GM12801 (cell line): ENCODE results near the gene ZNF793.

Experiments
- CTCF ChIP-seq: IDR thresholded peaks from one replicate; pipeline ENCODE4 v1.5.1; 2011; ENCODE audit warnings: control low read depth; ENCODE audit not compliant: insufficient read length; ENCODE audit errors: extremely low read depth

Gene ZNF793

DNA sequence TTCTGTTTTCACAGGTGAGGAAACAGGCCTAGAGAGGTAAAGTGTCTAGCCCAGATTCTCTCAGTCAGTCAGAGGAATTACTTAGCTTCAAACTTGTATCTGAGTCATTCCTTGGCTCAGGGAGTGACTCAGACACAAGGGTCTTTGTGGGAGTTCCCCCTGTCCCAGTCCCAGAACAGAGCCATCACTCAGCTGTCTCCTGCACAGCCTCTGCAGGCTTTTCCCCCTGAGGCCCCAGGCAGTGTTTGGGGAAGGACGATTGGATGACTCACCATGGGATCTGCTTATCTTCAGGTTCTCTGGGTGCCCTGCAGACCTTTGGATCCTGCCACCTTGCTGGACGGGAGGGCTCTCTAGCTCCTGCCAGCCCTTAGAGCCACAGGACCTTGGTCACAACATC lies 13.2 kb downstream of the ZNF793 start:
- no peak for TF ChIP-seq CTCF

GRCh38 chr19:37537391-37537947 lies 30.7 kb downstream of the ZNF793 start:
- no peak for TF ChIP-seq CTCF

DNA sequence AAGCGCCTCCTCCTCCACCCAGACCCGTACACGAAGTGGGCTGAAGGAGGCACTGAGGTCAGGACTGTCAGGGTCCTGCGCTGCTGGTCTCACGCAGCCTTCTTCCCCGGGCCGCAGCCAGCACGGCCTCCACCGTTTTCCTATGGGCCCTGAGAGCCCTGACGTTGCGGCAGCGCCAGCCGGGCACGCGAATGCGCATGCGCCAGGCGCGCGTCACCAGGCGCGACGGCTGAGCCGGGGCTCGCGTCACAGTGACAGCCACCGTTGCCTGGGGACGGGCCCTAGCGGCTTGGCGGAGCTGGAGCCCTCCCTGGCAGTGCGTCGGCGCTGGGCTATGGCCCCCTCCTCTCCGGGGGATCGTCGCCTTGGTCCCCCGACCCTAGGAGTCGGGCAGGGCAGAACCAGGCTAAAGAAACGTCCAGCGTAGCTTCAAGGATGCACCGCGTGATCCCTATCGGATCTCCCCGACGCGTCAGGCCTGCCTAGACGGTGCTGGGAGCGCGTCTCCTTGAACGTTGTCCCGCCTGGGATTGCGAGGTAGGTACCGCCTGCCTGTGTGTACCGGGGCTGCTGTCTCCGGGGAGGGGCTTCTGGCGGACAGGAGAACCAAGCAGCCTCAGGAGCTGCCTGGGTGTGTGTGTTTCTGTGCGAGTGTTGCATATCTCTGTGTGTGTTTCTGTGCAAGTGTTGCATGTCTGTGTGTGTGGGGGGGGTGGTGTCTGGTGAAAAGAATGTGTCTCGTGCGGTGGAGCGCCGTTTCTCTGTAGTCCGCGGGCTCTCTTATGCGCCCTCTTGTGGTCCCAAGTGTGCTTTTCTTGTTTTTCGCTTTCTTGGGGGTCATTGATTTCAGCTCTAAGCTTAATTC lies 44.6 kb downstream of the ZNF793 start:
- TF ChIP-seq CTCF, result no peak

DNA sequence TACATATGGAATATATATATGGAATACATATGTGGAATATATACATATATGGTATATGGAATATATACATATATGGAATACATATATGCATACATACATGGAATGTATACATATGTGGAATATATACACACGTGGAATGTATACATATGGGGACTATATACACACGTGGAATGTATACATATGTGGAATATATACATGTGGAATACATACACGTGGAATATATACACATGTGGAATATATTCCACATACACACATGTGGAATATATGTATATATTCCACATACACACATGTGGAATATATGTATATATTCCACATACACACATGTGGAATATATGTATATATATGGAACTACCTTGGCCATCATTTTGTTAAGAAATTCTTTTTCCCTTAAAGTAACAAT lies 56.8 kb downstream of the ZNF793 start:
- no peak for TF ChIP-seq CTCF

- TF ChIP-seq CTCF, result no peak
These were observed 58.1 kb downstream of the ZNF793 start for GRCh38 chr19:37564624-37565369.

- TF ChIP-seq CTCF, result no peak
These were observed 58.6 kb downstream of the ZNF793 start for GRCh38 chr19:37565370-37565669.

- no peak for TF ChIP-seq CTCF
These were observed 65.5 kb downstream of the ZNF793 start for GRCh38 chr19:37572203-37572602.
